Dermis microvascular lymphatic vessel endothelial cell (primary cell): ENCODE measurements around the gene ANKS1B. TPM values are rescaled to one million over a fixed set of nuclear protein-coding genes. Genes with fewer than 3 reads are reported as not detected.
"Not testable (repeated sequence)": the region's sequence is repeated elsewhere in the genome, so short reads cannot be mapped to it uniquely, and the experiment has no call there.

Experiments
- DNase-seq, 2 donors: peaks; one replicate each; pipeline versions ENCODE4 v3.0.0 to v3.0.0-alpha.2; 2010; ENCODE audit warnings: low read depth in 2 of 2
- total RNA-seq: library from RNA; depleted of rRNA; stranded (reverse); fragments of >200 nt; gene quantifications from 2 replicates; pipeline ENCODE4 v1.2.1, GENCODE V29; 2014

ANKS1B gene
- total RNA-seq, 1 donor from 2014 or later = 0.13 TPM

DNA sequence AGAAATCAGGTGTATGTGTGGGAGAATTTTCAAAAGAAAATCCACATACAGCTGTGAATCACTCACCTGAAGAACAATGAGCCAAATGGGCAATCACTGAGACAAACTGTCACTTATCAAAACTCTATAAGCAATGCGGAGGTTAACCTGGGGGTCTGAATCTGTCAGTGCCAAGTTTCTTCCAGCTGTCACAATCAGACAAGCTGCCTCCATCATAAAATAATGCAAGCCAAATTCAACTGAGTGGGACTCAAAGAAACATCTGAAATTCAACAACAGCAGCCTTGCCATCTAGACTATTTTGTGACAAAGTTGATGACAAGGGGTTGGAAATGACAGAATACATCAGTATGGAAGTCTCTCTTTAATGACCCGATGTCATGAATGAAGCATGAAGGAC, 276.9 kb downstream of the ANKS1B start:
- no peak for DNase-seq

DNA sequence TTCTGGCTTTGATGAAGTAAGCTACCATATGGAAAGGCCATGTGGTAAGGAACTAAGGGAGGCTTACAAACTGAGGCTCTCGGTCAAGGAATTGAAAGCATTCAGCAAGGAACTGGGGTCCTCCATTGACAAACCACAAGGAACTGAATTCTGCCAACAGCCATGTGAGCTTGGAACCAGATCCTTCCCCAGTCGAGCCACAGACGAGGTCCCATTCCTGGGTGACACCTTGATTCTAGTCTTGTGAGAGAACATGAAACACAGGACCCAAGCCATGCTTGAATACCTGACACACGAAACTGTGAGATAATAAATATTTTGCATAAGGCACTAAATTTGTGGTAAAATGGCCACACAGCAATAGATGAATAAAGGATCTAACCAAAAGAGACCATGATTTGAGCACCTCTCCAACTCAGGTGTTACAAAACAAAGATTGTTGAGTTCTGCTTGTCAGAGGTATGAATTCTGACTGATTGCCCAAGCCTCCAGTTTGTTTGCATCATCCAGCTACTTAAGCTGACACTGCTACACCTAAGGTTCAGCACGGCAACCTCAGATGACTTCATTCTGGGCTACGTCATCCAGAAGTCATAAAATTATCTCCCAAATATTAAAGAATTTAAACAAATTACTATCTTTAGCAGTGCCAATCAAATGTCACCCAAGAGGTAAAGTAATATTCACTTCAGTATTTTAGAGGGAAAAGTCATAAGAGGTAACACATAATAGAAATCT, 277.8 kb downstream of the ANKS1B start:
- no peak for DNase-seq

DNA sequence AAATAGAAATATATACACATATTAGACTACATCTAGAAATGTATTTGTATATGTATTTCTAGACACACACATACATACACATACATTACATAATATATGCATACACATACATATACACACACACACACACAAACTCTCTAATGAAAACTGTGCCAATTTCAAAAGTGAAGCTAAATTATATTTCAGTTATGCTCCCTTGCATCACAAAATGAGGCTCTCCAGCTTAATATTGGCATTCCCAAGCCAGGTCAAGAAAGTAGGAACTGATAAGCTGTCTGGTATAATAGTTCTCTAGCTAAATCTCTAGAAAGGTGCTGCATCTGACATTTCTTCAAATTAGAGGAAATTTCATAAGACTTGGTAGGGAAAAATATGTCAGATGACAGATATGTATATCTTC, 280.3 kb downstream of the ANKS1B start:
- no peak for DNase-seq

DNA sequence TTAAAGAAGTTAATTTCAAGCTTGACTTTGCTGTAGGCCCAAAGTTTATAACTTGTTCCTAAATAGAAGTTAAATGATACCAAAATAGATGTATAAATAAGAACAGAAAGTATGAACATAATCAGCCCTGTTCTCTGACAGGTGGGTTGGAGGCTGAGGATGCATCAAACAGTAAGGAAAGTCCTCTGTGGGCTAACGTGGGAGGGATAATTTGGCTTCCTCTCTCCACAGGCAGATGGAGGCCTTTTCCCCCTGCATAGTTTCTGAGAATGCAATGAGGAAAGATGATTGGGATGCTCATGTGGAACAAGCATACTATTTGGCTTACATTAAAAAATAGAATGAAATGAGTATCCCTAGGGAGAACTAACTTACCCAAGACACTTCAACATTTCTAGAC, 280.7 kb downstream of the ANKS1B start:
- no peak for DNase-seq

DNA sequence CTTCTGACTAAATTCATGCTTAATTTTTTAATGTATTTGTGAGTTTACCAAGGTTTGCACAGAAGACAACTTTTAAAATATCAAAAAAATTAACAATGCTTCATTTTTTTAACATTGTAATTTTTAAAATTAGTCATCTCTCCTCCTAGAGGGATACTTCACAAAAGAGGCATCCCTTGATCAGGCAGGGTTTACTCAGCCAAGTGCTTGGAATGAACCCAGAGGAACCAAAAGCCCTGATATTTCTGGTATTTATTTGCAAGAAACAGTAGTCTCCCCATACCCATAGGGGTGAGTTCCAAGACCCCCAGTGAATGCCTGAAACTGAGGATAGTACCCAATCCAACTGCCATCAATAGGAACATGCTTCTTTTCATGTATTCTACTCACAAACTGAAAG, 284.7 kb downstream of the ANKS1B start:
- no peak for DNase-seq

DNA sequence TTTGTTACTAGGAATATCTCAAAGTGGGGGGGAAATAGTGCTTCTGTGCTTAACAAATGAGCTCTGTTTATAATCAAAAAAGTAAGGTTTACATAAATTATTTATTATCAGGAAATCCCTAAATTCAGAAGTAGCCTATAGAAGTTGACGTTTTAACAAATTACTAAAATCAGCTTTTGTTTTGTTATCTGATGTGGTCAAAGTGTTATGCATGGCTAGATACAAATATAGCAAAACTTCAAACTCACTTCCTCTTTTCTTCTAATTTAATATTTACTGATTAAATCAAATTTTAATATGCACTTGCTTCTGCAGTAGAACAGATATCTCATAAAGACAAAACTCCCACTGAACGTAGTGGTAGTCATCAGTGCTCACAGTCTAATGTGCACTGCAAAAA, 289.7 kb downstream of the ANKS1B start:
- DNase-seq = no peak

DNA sequence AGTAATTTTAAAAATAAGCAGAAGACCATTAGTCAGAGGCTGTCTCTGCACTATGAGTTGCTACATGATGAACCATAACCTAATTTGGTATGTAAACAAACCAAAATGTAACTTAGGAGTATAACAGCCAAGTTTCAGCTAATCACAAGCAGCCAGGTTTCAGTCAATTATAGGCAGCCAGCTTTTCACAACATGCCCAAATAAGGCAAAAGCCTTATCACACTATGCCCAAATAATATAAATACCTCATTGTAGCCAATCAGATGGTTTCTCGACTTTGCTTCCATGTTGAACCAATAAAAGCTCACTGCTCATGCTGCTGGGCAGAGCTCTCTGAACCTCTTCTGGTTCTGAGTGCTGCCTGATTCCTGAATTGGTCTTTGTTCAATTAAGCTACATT, 298.6 kb downstream of the ANKS1B start:
- no peak for DNase-seq

DNA sequence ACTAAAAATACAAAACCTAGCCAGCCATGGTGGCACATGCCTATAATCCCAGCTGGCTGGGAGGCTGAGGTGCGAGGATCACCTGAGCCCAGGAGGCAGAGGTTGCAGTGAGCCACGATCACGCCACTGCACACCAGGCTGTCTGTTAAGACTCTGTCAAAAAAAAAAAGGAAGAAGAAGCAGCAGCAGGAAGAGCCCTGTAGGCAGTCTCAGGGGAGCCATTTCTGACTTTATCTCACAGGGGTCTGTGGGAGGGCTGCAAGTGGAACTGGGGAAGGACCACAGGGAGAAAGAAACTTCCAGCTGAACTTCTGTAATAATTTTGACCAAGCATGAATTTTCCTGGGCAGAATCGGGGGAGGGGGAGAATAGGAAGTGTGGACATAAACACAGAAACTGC, 304.5 kb downstream of the ANKS1B start:
- DNase-seq = no peak

DNA sequence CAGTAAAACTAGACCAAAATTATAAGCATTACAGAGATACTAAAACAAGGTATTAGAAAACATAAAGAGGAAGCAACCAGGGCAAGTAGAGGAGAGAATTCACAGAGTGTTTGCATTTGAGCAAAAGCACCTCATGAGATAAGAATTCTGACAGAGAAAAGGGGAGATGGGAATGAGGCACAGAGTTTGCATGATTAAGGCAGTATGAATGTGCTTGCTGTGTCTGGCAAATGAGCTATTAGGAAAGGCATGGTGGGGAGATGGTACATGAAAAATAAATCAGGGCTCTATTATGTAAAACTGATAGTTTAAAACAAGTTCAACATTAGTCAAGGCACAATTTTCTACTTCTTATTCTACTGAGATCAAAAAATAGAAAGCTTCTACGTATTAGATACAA, 314.1 kb downstream of the ANKS1B start:
- DNase-seq = no peak

DNA sequence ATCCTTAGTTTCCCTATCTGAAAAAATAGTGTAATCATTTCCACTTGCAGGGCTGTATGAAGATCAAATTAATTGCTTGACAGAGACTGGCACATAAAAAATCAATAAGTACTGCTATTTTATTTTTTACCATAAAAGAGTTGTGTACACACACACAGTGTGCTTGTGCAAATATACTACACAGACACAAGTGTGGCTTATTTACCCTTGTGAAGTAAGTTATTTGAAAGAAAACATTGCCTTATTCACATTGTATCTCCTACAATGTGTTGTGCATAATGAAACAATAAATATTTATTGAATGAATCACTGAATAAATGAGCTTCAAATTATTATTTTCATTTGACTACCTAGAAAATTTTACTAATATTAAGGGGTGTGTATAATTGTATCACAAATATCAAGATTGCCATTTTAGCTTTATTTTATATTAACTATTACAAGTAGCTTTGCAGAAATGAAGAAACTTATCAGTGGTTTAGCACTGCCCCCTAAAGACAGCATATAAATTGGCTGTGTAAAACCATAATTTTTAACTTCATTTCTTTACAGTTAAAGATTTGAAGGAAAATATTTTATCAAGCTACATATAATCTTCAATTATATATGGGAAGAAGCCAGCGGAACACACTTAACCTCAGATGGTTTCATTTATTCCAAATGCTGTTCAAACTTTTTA, 325.9 kb downstream of the ANKS1B start:
- DNase-seq = no peak

DNA sequence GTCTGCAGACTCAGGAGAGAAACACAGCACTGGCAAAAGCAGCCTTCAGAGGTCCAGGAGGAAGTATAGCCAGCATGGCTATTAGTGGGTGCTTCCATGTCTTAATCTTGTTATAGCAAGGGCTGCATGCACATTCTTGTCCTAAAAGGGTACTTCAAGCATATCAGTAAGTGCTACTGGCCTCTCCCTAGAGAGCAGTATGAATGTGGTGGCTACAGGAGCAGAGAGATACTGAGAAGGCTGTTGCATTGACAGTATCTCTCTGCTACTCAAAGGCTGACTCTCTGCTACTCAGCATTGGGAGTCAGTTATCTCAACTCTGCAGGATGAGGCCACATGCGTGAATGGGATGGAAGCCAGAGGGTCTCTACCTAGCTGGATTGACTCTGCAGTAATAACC, 335.2 kb downstream of the ANKS1B start:
- no peak for DNase-seq

DNA sequence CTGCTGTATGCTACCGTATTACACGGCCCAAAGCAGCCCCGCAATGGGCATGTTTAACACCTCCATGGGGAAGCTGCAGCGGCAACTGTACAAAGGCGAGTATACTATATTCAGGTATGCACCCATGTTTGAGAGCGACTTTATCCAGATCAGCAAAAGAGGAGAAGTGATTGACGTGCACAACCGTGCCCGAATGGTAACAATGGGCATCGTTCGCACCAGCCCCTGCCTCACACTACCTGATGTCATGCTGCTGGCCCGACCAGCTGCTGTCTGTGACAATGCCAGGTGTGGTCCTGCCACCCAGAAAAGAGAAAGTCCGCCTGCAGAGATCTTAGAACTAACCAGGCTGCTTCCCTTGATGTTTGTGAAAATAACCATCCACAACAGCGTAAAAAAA, 336.6 kb downstream of the ANKS1B start:
- no peak for DNase-seq

DNA sequence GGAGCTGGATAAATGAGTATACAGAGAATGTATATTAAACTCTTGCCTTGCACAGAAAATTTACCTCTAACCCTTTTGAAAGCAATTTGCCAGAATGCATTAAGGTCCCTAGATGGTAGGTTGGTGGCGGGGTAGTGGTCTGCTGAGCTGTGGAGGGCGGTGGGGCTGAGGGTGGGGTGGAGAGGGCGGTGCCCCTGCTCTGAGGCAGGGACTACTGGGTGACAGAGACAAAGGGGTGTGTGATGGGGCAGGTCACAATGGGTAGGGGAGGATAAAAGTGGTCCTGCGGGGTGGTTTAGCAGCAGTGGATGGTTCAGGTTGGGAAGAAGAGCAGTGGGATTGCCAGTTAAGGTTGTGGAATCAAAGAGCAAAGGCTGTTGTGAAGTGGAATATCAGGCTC, 337.3 kb downstream of the ANKS1B start, which contains the start of gene GARIN6:
Gene GARIN6, plus strand, starts transcription at position 301 of the 400 bp plus-strand sequence. CDS start 422 bp downstream, outside the sequence.
- no peak for DNase-seq

DNA sequence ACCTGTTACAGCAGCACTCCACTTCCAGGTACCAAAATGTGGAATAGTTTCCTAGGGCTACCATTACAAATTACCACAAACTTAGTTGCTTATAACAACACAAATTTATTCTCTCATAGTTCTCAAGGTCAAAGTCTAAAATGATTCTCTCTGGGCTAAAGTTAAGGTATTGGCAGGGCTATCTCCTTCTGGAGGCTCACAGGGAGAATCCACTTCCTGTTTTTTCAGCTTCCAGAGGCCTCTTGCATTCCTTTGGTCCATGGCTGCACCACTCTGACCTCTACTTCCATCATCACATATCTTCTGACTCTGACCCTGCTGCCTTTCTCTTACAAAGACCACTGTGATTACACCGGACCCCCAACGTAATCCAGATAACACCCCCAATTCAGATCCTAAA, 340.1 kb downstream of the ANKS1B start:
- no peak for DNase-seq

DNA sequence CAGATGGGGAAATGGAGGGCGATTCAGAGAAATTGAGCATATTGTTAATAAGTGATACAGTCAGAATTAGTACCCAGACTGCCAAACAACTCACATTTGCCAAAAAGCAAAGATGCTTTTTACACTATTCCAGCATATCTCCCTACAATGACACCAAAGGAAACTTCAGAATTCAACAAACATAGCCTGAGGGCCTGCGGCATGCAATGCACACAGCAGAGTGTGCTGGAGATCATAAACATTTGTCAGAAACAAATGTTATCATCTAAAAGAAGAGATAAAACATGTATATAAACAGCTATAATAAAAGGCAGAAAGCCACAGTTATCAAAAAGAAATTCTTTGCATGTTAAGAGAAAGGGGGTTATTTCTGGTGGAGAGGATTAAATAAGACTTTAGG, 357.3 kb downstream of the ANKS1B start:
- DNase-seq = no peak

DNA sequence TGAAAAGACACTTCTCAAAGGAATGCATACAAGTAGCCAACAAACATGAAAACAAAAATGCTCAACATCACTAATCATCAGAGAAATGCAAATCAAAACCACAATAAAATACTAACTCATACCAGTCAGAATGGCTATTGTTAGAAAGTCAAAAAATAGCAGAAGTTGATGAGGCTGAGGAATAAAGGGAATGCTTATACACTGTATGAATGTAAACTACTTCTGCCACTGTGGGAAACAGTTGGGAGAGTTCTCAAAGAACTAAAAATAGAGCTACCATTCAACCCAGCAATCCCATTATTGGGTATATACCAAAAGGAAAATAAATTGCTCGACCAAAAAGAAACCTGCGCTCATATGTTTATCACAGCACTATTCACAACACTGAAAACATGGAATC, 360.1 kb downstream of the ANKS1B start:
- DNase-seq = not testable (repeated sequence)

DNA sequence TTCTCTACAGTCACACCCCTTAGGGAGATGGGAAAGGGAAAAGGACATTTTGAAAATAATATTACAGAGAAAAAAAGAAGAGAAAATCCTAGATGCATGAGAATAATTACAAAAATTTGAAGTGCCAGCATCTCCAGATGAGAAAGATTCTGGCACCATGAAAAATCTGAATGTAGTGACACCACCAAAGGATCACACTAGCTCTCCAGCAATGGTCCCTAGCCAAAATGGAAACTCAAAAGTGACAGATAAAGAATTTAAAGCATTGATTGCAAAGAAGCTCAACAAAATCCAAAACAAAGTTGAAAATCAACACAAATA, 364.6 kb downstream of the ANKS1B start:
- no peak for DNase-seq

DNA sequence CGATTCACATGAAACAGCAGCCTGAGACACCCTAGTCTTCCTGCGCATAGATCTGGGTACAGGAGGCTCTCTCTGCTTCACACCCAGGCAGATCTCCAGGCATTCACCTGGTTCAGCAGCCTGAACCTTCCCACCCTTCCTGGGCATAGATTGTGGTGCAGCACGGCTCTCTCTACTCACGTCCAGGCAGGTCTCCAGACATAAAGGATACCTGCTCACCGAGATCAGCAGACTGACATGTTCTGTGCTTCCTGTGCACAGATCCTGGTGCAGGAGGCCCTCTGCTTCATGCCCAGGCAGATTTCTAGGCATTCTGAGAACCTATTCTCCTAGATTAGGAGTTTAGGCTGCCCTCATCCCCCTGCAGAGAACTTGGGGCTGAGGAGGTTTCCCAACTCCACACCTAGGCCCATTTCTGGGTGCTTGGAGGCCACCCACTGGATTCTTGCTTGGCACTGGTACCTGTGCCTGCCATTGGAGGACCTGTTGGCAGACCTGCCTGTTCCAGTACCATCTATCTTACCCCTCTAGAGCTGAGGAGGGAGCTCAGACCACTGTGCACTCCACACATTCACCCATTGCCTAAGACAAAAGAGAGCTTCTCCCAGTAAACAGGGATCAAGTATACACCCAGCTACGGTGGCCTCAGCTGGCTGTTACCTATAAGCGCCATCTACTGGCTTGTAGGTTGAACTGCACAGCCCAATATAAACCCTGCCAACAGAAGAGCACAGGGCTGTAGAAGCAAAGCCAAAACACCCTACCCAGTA, 365.2 kb downstream of the ANKS1B start:
- DNase-seq = no peak

DNA sequence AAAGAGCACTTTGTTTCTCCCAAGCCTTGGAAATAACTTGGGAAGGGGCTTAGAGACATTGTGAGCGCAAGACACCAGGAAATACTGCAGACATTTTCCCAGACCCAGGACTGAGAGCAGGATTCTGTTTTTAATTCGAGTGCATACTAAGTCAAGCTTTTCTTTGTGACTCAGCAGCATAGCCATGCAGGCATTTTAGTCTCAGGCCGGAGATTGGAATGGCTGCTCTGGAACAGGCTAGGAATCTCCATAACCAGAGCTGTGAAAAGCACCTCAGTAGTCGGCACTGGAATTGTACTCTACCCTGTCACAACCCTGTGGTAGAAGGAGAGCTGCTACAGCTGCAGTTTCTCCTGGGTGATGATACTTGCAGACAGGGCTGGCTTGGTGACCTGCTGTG, 366.1 kb downstream of the ANKS1B start:
- DNase-seq = no peak

DNA sequence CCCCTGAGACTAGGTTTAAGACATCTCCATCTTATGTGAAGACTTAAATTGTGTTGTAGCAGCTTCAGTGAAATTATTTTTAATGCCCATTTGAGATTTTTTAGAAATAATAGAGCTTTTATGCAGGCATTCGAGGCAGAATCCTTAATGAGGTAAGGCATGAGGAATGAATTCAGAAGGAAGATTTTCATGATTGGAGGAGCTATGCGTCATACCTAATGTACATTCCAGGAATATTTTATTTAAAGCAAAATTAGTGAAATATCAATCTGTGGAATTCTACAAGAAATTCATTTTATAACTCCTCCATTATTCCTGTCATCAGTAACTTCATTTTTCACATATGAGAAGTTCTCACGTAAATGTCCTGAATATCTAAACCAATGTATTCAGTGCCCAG, 373.1 kb downstream of the ANKS1B start:
- DNase-seq = no peak

DNA sequence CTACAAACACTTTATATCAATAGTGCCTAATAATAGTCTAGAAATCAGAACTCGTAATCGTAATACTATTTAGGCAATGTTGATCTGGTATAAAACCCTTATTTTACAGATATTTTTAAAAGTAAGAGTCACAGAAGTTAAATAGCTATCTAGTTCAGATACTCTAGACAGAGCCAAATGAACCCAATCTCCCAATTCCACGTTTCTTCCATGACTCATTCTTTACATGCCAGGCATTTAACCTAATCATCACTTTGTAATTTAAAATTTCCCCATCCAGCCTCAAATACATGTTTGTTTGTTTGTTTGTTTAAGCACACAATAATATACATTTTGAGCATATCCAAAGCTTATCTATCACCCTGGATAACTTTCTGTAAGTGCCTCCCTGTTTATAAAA, 373.6 kb downstream of the ANKS1B start:
- no peak for DNase-seq

DNA sequence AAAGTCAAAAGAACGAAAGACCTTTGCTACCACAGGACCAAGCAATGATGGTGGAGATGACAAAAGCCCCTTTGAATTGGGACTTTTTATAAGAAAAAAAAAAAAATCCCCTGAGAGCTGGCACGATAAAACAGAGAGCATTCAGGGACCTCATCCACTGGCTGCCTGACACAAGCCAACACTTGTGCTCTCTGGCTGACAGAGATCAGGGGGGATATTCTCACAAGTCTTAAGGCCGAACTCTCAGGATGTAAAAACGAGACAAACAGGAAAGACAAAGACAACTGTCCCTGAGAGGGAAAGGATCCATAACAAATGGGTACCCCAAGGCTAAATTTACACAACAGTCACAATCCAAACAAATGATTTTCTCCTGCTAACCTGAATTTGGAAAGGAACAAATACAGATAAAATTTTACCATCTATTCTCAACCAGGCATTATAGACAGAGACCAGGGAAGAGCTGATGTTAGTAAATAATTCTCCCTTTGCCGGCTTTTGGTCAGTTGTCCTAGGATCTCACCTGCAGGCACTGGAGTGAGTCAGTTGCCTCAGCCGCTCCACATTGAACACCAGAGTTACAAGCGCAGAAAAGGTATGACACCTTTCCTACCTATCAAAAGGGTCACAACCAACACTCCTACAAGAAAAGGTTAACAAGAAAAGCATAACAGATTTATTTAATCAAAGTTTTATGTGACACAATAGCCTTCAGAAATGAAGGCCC, 375.1 kb downstream of the ANKS1B start:
- no peak for DNase-seq
